SU-DHL-6 (cell line): ENCODE measurements around the gene PRDM7.

Experiments
- EZH2phosphoT487 ChIP-seq: fragments of 200-600 bp; sonication (generic), shearing (Covaris generic); conservative IDR thresholded peaks from 2 replicates; pipeline ENCODE4 v1.6.1; 2018; ENCODE audit warnings: mild to moderate bottlenecking, antibody characterized with exemption, low read length, moderate library complexity, mixed read lengths
- TF ChIP-seq, protein P1 (sequence below): fragments of 200-600 bp; sonication (generic); IDR thresholded peaks from one replicate; pipeline ENCODE4 v1.5.1; 2017; ENCODE audit warnings: antibody characterized with exemption, mild to moderate bottlenecking, low read length, moderate library complexity; ENCODE audit not compliant: insufficient read depth, poor library complexity, severe bottlenecking

DNA sequence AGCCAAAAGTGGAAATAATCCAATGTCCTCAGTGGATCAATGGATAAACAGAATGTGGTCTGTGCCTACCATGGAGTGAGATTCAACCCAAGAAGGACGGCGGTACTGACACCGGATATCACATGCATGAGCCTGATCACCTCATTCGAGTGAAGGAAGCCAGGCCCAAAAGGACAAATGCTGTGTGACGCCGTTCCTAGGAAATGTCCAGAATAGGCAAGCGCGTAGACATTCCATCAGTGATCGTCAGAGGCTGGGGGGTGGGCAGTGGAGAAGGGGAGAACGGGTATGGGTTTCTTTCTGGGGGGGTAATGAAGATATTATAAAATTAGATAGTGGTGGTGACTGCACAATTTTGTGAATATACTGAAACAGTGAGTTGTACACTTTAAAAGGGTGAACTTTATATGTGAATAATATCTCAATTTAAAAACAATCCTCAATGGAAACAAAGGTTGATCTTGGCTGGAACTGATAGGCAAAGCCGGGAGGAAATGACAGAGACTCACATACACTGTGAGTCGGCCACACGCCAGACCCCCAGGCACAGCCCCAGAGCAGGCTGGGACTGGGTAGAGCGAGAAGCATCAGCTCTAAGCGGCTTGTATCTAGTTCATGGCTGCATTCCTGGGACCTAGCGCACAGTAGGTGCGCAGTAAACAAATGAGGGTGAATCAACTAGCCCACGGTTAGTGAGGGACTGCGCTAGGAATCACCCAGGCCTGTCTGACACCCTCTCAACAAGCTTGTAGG lies 61.4 kb downstream of the PRDM7 start:
- TF ChIP-seq, protein P1, sequence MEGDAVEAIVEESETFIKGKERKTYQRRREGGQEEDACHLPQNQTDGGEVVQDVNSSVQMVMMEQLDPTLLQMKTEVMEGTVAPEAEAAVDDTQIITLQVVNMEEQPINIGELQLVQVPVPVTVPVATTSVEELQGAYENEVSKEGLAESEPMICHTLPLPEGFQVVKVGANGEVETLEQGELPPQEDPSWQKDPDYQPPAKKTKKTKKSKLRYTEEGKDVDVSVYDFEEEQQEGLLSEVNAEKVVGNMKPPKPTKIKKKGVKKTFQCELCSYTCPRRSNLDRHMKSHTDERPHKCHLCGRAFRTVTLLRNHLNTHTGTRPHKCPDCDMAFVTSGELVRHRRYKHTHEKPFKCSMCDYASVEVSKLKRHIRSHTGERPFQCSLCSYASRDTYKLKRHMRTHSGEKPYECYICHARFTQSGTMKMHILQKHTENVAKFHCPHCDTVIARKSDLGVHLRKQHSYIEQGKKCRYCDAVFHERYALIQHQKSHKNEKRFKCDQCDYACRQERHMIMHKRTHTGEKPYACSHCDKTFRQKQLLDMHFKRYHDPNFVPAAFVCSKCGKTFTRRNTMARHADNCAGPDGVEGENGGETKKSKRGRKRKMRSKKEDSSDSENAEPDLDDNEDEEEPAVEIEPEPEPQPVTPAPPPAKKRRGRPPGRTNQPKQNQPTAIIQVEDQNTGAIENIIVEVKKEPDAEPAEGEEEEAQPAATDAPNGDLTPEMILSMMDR = no peak
- TF ChIP-seq EZH2phosphoT487 = no peak
